H1 (cell line): ENCODE data around the gene TSPAN9. TPM values are rescaled to one million over a fixed set of nuclear protein-coding genes. Genes with fewer than 3 reads are reported as not detected.

Experiments used
- CREB1 ChIP-seq: IDR thresholded peaks from 2 replicates; pipeline ENCODE4 v1.6.1; 2012; ENCODE audit warnings: inconsistent platforms
- CTCF ChIP-seq, 3 experiments: IDR thresholded peaks; 1 replicate in 2 of 3; 2 replicates in 1 of 3; pipeline versions ENCODE4 v1.5.1 to v1.6.1; 2011; ENCODE audit warnings: low read length in 3 of 3, mild to moderate bottlenecking in 3 of 3, inconsistent platforms in 2 of 3, low read depth in 1 of 3, moderate library complexity in 1 of 3; ENCODE audit not compliant: insufficient read depth in 1 of 3; ENCODE audit errors: control extremely low read depth in 1 of 3
- polyA plus RNA-seq, 7 experiments: library from polyadenylated mRNA; depleted of rRNA in 3 of 7; stranded (reverse) in 5 of 7; unstranded in 2 of 7; fragments of >200 nt in 5 of 7; fragments of 200-250 nt in 2 of 7; gene quantifications; 1 replicate in 5 of 7; 2 replicates in 1 of 7; 4 replicates in 1 of 7; pipeline versions ENCODE4 v1.2.1 to v1.2.3, GENCODE V29; 2011 to 2013; ENCODE audit warnings: missing spikeins in 2 of 7, mixed read lengths in 2 of 7
- total RNA-seq: library from RNA; stranded (reverse); fragmentation: NEBNext Ultra II Directional; extraction: Animal tissue kit (Norgen Biotek cat#: 25700); gene quantifications from 2 replicates; pipeline ENCODE4 v1.2.1, GENCODE V29; 2021

Gene TSPAN9
- total and polyA plus RNA-seq, 2 of the 8 experiments (the other 6 are each of a cell fraction or from before 2014, with no cell fraction given) = 11.5 to 29.1 TPM

DNA sequence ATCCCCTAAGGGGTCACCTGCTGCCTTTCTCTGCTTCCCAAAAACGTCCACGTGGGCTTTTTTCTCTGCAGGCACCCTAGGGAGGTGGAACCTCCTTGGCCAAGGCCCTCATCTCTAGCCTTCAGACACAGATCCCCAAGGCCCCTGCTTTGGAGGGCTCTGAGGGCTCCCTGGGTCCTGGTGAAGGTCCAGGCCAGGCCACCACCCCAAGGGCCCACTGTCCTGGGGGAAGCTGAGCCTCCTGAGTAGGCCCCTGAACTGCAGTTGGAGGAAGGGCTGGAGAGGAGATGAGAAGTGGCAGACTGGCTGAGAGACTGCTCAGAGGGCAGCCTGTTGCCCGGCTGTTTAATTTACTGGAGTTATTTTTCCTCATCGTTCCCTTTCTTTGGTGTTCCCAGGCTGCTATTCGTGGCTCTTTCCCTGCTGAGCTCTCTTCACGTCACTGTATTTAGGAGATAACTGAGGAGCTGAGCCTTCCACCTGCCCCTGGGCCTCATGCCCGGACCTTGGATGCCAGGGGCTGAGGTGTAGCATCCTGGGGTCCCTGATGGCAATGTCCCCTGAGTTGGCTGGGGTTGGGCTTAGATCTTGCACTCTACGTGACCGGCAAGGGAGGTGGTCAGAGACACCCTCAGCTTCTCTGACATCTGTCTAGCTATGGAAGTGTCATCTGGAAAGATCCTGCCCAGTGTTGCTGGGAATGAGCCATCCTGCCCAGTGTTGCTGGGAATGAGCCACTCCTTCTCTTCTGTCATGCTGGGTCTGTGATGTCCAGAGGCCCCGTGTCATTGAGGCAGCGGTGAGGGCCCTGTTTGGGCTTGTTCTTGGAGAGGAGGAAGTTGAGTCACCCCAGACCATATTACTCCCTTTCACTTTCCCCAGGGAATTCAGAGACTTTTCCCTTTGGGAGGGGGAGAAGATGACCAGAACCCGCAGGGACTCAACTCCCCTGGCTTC is 139.8 kb downstream of the TSPAN9 start (continued):
- no peak for TF ChIP-seq CTCF (IDR thresholded peaks at IDR 0.05; ENCODE audit: control extremely low read depth in 1 of 3, insufficient read depth in 1 of 3, low read depth in 1 of 3, low read length in 3 of 3)
- TF ChIP-seq CREB1 = no peak
- TF ChIP-seq, all 59 proteins: peak for 0
